SK-N-SH treated with all-trans-retinoic acid at 6 μM for 48 hours (cell line): ENCODE data around the gene CCDC160.
"Not testable (repeated sequence)": the region's sequence is repeated elsewhere in the genome, so short reads cannot be mapped to it uniquely, and the experiment has no call there.

ENCODE experiments used
- ATAC-seq: fragments of 200-7000 bp; cut with Tn5 transposase; 3 replicates; pipeline ENCODE4 v1.9.1; 2020; ENCODE audit warnings: mild to moderate bottlenecking, moderate library complexity
- ARNTL ChIP-seq: fragments of 450-650 bp; formaldehyde crosslinking; IDR thresholded peaks from 2 replicates; pipeline ENCODE4 v1.5.0; 2020; ENCODE audit warnings: low read depth, mild to moderate bottlenecking, moderate library complexity, borderline replicate concordance
- BACH2 ChIP-seq: fragments of 250-450 bp; sonication (Bioruptor Pico); IDR thresholded peaks from 2 replicates; pipeline ENCODE4 v1.9.0; 2021; ENCODE audit warnings: mild to moderate bottlenecking, borderline replicate concordance
- CSDC2 ChIP-seq: fragments of 250-450 bp; sonication (Bioruptor Pico); IDR thresholded peaks from 2 replicates; pipeline ENCODE4 v1.5.0; 2020; ENCODE audit warnings: mild to moderate bottlenecking, moderate library complexity
- ESRRG ChIP-seq: fragments of 250-450 bp; sonication (Bioruptor Pico); IDR thresholded peaks from 2 replicates; pipeline ENCODE4 v1.6.1; 2021; ENCODE audit warnings: mild to moderate bottlenecking
- GLIS3 ChIP-seq: fragments of 250-450 bp; sonication (Bioruptor Pico); IDR thresholded peaks from 2 replicates; pipeline ENCODE4 v1.5.0; 2020; ENCODE audit warnings: mild to moderate bottlenecking, moderate library complexity
- ISL1 ChIP-seq: fragments of 250-450 bp; sonication (Bioruptor Pico); IDR thresholded peaks from 2 replicates; pipeline ENCODE4 v2.1.2; 2022; ENCODE audit warnings: mild to moderate bottlenecking, moderate library complexity
- OSR1 ChIP-seq: fragments of 250-450 bp; sonication (Bioruptor Pico); IDR thresholded peaks from 2 replicates; pipeline ENCODE4 v1.8.0; 2022; ENCODE audit warnings: moderate library complexity, mild to moderate bottlenecking, inconsistent platforms
- RARB ChIP-seq: fragments of 250-450 bp; sonication (Bioruptor Pico); IDR thresholded peaks from 2 replicates; pipeline ENCODE4 v1.8.0; 2021; ENCODE audit warnings: mild to moderate bottlenecking, moderate library complexity
- SNAI2 ChIP-seq: fragments of 250-450 bp; sonication (Bioruptor Pico); IDR thresholded peaks from 2 replicates; pipeline ENCODE4 v1.5.0; 2020; ENCODE audit warnings: mild to moderate bottlenecking, moderate library complexity
- TCF4 ChIP-seq: fragments of 250-450 bp; sonication (Bioruptor Pico); IDR thresholded peaks from 2 replicates; pipeline ENCODE4 v1.8.0; 2021; ENCODE audit warnings: mild to moderate bottlenecking, moderate library complexity, borderline replicate concordance
- ZC3H10 ChIP-seq: fragments of 250-450 bp; sonication (Bioruptor Pico); IDR thresholded peaks from 2 replicates; pipeline ENCODE4 v1.5.1; 2021; ENCODE audit warnings: mild to moderate bottlenecking, moderate library complexity
- ZFP3 ChIP-seq: fragments of 250-450 bp; sonication (Bioruptor Pico); IDR thresholded peaks from 2 replicates; pipeline ENCODE4 v1.5.0; 2020; ENCODE audit warnings: mild to moderate bottlenecking, moderate library complexity
- ZFP30 ChIP-seq: fragments of 450-650 bp; formaldehyde crosslinking; IDR thresholded peaks from 2 replicates; pipeline ENCODE4 v1.5.0; 2022; ENCODE audit warnings: mild to moderate bottlenecking, moderate library complexity
- ZNF565 ChIP-seq: fragments of 450-650 bp; formaldehyde crosslinking; conservative IDR thresholded peaks from 2 replicates; pipeline ENCODE4 v1.5.0; 2020; ENCODE audit warnings: low read depth, mild to moderate bottlenecking, moderate library complexity
- ZNF70 ChIP-seq: fragments of 450-650 bp; formaldehyde crosslinking; IDR thresholded peaks from 2 replicates; pipeline ENCODE4 v1.5.0; 2020; ENCODE audit warnings: mild to moderate bottlenecking, moderate library complexity
- ZNF8 ChIP-seq: fragments of 450-650 bp; formaldehyde crosslinking; IDR thresholded peaks from 2 replicates; pipeline ENCODE4 v1.5.0; 2020; ENCODE audit warnings: mild to moderate bottlenecking, moderate library complexity
- TF ChIP-seq, protein P1 (sequence below): fragments of 250-450 bp; sonication (Bioruptor Pico); IDR thresholded peaks from 2 replicates; pipeline ENCODE4 v1.5.1; 2020; ENCODE audit warnings: low read depth, mild to moderate bottlenecking, moderate library complexity
- TF ChIP-seq, protein P2 (sequence below): fragments of 250-450 bp; sonication (Bioruptor Pico); IDR thresholded peaks from 2 replicates; pipeline ENCODE4 v1.8.0; 2021; ENCODE audit warnings: low read depth, mild to moderate bottlenecking, moderate library complexity, borderline replicate concordance
- TF ChIP-seq, protein P3 (sequence below): fragments of 250-450 bp; sonication (Bioruptor Pico); IDR thresholded peaks from 2 replicates; pipeline ENCODE4 v1.5.1; 2021; ENCODE audit warnings: mild to moderate bottlenecking, moderate library complexity
- TF ChIP-seq, protein P4 (sequence below): fragments of 250-450 bp; sonication (Bioruptor Pico); IDR thresholded peaks from 2 replicates; pipeline ENCODE4 v1.8.0; 2020; ENCODE audit warnings: mild to moderate bottlenecking, moderate library complexity, borderline replicate concordance
- TF ChIP-seq, protein P5 (sequence below): fragments of 250-450 bp; sonication (Bioruptor Pico); IDR thresholded peaks from 2 replicates; pipeline ENCODE4 v1.5.0; 2020; ENCODE audit warnings: mild to moderate bottlenecking, moderate library complexity

CCDC160 gene

DNA sequence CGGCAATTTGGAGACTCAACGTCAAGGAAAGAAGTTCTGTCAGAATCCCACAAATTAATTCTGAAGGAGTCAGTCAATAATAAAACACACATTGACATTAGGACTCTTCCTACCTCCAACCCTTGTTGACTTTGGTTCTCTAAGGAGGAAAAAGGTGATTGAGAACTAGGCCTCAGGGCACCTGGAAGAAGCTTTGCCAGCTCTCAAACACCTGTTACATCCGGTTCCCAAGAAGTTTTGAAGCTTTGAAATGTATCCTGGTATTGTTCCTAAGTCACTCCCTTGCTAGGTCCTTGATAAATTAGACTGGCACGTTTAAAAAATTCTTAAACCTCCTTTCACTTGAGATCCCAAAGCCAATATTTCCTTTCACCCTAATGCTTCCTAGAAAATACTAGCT, 1.7 kb upstream of the CCDC160 start (continued):
- TF ChIP-seq, protein P1, sequence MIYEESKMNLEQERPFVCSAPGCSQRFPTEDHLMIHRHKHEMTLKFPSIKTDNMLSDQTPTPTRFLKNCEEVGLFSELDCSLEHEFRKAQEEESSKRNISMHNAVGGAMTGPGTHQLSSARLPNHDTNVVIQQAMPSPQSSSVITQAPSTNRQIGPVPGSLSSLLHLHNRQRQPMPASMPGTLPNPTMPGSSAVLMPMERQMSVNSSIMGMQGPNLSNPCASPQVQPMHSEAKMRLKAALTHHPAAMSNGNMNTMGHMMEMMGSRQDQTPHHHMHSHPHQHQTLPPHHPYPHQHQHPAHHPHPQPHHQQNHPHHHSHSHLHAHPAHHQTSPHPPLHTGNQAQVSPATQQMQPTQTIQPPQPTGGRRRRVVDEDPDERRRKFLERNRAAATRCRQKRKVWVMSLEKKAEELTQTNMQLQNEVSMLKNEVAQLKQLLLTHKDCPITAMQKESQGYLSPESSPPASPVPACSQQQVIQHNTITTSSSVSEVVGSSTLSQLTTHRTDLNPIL (CRISPR knock-in tag), result no peak
- TF ChIP-seq GLIS3 (CRISPR knock-in tag) (no peak), ZC3H10 (CRISPR knock-in tag) (no peak), RARB (CRISPR knock-in tag) (no peak)

DNA sequence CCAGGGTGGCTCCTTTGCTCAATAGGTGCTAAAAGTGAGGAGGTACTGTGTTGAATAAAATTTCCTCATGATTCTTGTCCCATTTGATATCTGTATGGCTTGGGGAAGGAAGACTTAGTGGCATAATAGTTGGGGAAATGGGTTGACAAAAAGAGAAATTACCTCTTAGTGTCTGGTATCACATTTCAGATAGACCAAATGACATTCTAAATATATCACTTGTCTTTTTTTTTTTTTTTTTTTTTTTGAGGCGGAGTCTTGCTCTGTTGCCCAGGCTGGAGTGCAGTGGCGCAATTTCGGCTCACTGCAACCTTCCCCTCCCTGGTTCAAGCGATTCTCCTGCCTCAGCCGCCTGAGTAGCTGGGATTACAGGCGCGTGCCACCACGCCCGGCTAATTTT, 1.2 kb downstream of the CCDC160 start:
- ATAC-seq, result not testable (repeated sequence)

DNA sequence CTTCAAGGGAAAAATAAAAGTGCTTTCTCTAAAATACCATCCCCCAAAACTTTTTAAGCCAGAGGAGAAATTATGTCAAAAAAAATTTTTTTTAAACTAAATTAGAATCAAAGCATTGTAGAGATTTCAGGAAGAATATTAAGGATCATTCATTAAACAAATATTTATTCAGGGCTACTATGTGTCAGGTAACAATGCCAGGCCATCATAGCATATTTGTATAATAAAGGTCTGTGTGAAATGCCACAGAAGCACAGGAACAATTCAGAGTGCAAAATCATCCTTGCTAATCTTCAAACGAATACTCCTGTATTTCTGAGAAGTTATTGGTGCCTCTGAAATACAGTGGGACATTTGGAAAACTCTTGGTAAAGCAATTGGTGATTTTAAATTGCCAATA, 2.0 kb downstream of the CCDC160 start:
- TF ChIP-seq ZNF70 (no peak), ZFP3 (CRISPR knock-in tag) (no peak), ZFP30 (no peak), ZNF565 (CRISPR knock-in tag) (no peak), SNAI2 (CRISPR knock-in tag) (no peak), ESRRG (CRISPR knock-in tag) (no peak), BACH2 (no peak), OSR1 (no peak), RARB (CRISPR knock-in tag) (no peak), GLIS3 (CRISPR knock-in tag) (no peak), ISL1 (CRISPR knock-in tag) (no peak), ARNTL (CRISPR knock-in tag) (no peak), ZC3H10 (CRISPR knock-in tag) (no peak), TCF4 (no peak)
- TF ChIP-seq, protein P2, sequence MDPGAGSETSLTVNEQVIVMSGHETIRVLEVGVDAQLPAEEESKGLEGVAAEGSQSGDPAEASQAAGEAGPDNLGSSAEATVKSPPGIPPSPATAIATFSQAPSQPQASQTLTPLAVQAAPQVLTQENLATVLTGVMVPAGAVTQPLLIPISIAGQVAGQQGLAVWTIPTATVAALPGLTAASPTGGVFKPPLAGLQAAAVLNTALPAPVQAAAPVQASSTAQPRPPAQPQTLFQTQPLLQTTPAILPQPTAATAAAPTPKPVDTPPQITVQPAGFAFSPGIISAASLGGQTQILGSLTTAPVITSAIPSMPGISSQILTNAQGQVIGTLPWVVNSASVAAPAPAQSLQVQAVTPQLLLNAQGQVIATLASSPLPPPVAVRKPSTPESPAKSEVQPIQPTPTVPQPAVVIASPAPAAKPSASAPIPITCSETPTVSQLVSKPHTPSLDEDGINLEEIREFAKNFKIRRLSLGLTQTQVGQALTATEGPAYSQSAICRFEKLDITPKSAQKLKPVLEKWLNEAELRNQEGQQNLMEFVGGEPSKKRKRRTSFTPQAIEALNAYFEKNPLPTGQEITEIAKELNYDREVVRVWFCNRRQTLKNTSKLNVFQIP (CRISPR knock-in tag), result no peak
- TF ChIP-seq, protein P3, sequence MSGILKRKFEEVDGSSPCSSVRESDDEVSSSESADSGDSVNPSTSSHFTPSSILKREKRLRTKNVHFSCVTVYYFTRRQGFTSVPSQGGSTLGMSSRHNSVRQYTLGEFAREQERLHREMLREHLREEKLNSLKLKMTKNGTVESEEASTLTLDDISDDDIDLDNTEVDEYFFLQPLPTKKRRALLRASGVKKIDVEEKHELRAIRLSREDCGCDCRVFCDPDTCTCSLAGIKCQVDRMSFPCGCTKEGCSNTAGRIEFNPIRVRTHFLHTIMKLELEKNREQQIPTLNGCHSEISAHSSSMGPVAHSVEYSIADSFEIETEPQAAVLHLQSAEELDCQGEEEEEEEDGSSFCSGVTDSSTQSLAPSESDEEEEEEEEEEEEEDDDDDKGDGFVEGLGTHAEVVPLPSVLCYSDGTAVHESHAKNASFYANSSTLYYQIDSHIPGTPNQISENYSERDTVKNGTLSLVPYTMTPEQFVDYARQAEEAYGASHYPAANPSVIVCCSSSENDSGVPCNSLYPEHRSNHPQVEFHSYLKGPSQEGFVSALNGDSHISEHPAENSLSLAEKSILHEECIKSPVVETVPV (CRISPR knock-in tag), result no peak
- TF ChIP-seq, protein P1 (CRISPR knock-in tag), result no peak
- TF ChIP-seq, protein P4, sequence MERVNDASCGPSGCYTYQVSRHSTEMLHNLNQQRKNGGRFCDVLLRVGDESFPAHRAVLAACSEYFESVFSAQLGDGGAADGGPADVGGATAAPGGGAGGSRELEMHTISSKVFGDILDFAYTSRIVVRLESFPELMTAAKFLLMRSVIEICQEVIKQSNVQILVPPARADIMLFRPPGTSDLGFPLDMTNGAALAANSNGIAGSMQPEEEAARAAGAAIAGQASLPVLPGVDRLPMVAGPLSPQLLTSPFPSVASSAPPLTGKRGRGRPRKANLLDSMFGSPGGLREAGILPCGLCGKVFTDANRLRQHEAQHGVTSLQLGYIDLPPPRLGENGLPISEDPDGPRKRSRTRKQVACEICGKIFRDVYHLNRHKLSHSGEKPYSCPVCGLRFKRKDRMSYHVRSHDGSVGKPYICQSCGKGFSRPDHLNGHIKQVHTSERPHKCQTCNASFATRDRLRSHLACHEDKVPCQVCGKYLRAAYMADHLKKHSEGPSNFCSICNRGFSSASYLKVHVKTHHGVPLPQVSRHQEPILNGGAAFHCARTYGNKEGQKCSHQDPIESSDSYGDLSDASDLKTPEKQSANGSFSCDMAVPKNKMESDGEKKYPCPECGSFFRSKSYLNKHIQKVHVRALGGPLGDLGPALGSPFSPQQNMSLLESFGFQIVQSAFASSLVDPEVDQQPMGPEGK (CRISPR knock-in tag), result no peak
- TF ChIP-seq, protein P5, sequence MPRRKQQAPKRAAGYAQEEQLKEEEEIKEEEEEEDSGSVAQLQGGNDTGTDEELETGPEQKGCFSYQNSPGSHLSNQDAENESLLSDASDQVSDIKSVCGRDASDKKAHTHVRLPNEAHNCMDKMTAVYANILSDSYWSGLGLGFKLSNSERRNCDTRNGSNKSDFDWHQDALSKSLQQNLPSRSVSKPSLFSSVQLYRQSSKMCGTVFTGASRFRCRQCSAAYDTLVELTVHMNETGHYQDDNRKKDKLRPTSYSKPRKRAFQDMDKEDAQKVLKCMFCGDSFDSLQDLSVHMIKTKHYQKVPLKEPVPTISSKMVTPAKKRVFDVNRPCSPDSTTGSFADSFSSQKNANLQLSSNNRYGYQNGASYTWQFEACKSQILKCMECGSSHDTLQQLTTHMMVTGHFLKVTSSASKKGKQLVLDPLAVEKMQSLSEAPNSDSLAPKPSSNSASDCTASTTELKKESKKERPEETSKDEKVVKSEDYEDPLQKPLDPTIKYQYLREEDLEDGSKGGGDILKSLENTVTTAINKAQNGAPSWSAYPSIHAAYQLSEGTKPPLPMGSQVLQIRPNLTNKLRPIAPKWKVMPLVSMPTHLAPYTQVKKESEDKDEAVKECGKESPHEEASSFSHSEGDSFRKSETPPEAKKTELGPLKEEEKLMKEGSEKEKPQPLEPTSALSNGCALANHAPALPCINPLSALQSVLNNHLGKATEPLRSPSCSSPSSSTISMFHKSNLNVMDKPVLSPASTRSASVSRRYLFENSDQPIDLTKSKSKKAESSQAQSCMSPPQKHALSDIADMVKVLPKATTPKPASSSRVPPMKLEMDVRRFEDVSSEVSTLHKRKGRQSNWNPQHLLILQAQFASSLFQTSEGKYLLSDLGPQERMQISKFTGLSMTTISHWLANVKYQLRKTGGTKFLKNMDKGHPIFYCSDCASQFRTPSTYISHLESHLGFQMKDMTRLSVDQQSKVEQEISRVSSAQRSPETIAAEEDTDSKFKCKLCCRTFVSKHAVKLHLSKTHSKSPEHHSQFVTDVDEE (CRISPR knock-in tag), result no peak
- ATAC-seq, result no peak

DNA sequence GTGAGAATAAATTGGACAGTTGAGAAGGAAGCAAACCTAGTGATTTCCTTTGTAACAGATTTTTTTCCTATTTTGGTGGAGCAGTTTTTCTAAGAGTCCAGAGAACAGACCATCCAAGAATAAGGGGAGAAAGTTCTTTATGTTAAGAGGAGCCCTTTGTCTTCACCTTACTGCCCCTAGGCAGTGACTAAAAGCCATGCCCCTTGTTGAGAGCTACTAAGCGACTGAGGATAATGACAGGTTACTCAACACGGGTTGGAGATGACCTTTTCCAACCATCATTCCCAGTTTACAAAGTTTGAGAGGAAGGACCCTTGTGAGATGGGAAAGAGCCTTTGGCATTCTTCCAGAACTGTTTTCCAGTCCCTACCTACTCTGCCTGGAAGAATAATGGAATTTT, 3.2 kb downstream of the CCDC160 start:
- no peak for ATAC-seq
- TF ChIP-seq CSDC2 (CRISPR knock-in tag) (no peak), ISL1 (CRISPR knock-in tag) (no peak), ZNF8 (CRISPR knock-in tag) (no peak)
- TF ChIP-seq, protein P5 (CRISPR knock-in tag), result no peak
- TF ChIP-seq, protein P1 (CRISPR knock-in tag), result no peak
- TF ChIP-seq, protein P3 (CRISPR knock-in tag), result no peak
